ENCODE data around the gene REEP1.

The REEP1 gene

DNA sequence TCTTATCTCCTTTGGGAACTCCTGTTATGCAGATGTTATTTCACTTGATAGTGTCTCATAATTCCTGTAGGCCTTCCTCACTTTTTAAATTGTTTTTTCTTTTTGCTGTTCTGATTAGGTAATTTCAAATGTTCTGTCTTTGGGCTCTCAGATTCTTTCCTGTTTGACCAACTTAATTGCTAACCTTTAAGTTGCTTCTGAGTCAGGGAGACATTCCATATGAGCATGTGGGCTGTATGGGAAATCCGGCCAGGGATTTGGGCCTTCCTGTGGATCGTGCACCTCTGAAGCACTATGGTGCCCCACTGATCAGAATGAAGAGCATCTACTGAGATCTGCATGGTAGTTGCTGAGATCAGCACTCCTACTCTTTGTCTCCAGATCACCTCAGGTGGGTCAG, 44.7 kb upstream of the REEP1 start:
- Histone ChIP-seq H4K20me1 (ENCODE audit: insufficient read depth, low read length) (no peaks in the 10 kb centered on the region), H2AFZ (ENCODE audit: low read length) (no peak overlapping the region), H3F3A (ENCODE audit: insufficient read depth, low read length) (no peaks in the 10 kb centered on the region), H3K4me1 (ENCODE audit: insufficient read depth, low read length, severe bottlenecking) (no peaks in the 10 kb centered on the region), H3K4me2 (ENCODE audit: low read length) (no peak overlapping the region), H3K9me3 (ENCODE audit: low read length) (no peaks in the 10 kb centered on the region), H3K9ac (ENCODE audit: low read length) (no peak overlapping the region), H3K79me2 (ENCODE audit: insufficient read depth, low read length) (no peaks in the 10 kb centered on the region), H3K9me2 (ENCODE audit: low read depth, low read length) (no peaks in the 10 kb centered on the region), H3K36me3 (ENCODE audit: insufficient read depth, low read length) (no peaks in the 10 kb centered on the region), H3K4me3 (ENCODE audit: low read depth, low read length, poor library complexity, severe bottlenecking) (no peak overlapping the region), H3K27ac (ENCODE audit: low read depth, low read length, poor library complexity, severe bottlenecking) (no peak overlapping the region), H3K27me3 (ENCODE audit: insufficient read depth, low read length) (no peaks in the 10 kb centered on the region; the same call in 1 of the 2 replicates)
- TF ChIP-seq, protein P1, sequence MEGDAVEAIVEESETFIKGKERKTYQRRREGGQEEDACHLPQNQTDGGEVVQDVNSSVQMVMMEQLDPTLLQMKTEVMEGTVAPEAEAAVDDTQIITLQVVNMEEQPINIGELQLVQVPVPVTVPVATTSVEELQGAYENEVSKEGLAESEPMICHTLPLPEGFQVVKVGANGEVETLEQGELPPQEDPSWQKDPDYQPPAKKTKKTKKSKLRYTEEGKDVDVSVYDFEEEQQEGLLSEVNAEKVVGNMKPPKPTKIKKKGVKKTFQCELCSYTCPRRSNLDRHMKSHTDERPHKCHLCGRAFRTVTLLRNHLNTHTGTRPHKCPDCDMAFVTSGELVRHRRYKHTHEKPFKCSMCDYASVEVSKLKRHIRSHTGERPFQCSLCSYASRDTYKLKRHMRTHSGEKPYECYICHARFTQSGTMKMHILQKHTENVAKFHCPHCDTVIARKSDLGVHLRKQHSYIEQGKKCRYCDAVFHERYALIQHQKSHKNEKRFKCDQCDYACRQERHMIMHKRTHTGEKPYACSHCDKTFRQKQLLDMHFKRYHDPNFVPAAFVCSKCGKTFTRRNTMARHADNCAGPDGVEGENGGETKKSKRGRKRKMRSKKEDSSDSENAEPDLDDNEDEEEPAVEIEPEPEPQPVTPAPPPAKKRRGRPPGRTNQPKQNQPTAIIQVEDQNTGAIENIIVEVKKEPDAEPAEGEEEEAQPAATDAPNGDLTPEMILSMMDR (IDR thresholded peaks at IDR 0.05; ENCODE audit: low read length), result no peak
- no peak for TF ChIP-seq EZH2 (IDR thresholded peaks at IDR 0.05; ENCODE audit: borderline replicate concordance, low read length)

DNA sequence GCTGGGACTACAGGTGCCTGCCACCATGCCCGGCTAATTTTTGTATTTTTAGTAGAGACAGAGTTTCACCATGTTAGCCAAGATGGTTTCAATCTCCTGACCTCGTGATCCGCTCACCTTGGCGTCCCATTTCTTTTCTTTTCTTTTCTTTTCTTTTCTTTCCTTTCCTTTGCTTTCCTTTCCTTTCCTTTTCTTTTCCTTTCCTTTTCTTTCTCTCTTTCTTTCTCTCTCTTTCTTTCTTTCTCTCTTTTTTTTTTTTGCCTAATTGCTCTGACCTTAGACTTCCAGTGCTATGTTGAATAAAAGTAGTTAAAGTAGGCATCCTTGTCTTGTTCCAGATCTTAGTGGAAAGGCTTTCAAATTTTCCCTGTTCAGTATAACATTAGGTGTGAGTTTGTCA, 41.0 kb upstream of the REEP1 start:
- H2AFZ ChIP-seq (ENCODE audit: low read length), result no peak overlapping the region
- H3K9me3 ChIP-seq (ENCODE audit: low read length), result no peaks in the 10 kb centered on the region
- H3K79me2 ChIP-seq (ENCODE audit: insufficient read depth, low read length), result no peaks in the 10 kb centered on the region
- TF ChIP-seq, protein P1 (IDR thresholded peaks at IDR 0.05; ENCODE audit: low read length), result no peak
- TF ChIP-seq EZH2 (IDR thresholded peaks at IDR 0.05; ENCODE audit: borderline replicate concordance, low read length), result no peak
- no peak overlapping the region for H3K4me3 ChIP-seq (ENCODE audit: low read depth, low read length, poor library complexity, severe bottlenecking)
- H3K9ac ChIP-seq (ENCODE audit: low read length), result no peak overlapping the region
- H3K27me3 ChIP-seq (ENCODE audit: insufficient read depth, low read length), result no peaks in the 10 kb centered on the region; the same call in 1 of the 2 replicates
- H3K36me3 ChIP-seq (ENCODE audit: insufficient read depth, low read length), result no peaks in the 10 kb centered on the region
- H3K4me2 ChIP-seq (ENCODE audit: low read length), result no peak overlapping the region
- no peaks in the 10 kb centered on the region for H3K9me2 ChIP-seq (ENCODE audit: low read depth, low read length)
- H3F3A ChIP-seq (ENCODE audit: insufficient read depth, low read length), result no peaks in the 10 kb centered on the region
- H3K27ac ChIP-seq (ENCODE audit: low read depth, low read length, poor library complexity, severe bottlenecking), result no peak overlapping the region
- H3K4me1 ChIP-seq (ENCODE audit: insufficient read depth, low read length, severe bottlenecking), result no peaks in the 10 kb centered on the region
- no peaks in the 10 kb centered on the region for H4K20me1 ChIP-seq (ENCODE audit: insufficient read depth, low read length)

DNA sequence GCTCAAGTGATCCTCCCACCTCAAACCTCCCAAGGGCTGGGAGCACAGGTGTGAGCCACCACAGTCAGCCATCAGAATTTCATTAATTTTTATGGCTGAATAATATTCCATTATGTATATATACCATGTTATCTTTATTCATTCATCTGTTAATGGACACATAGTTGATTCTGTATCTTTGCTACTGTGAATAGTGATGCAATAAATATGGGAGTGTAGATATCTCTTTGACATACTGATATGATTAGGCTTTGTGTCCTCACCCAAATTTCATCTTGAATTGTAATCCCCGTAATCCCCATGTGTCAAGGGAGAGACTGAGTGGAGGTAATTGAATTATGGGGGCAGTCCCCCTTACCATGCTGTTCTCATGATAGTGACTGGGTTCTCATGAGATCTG, 38.2 kb upstream of the REEP1 start:
- no peaks in the 10 kb centered on the region for H3K27me3 ChIP-seq (ENCODE audit: insufficient read depth, low read length)
- no peak overlapping the region for H3K4me2 ChIP-seq (ENCODE audit: low read length)
- H3F3A ChIP-seq (ENCODE audit: insufficient read depth, low read length), result no peaks in the 10 kb centered on the region
- H3K4me3 ChIP-seq (ENCODE audit: low read depth, low read length, poor library complexity, severe bottlenecking), result no peak overlapping the region
- H2AFZ ChIP-seq (ENCODE audit: low read length), result no peak overlapping the region
- no peaks in the 10 kb centered on the region for H3K79me2 ChIP-seq (ENCODE audit: insufficient read depth, low read length)
- no peaks in the 10 kb centered on the region for H3K4me1 ChIP-seq (ENCODE audit: insufficient read depth, low read length, severe bottlenecking)
- TF ChIP-seq, protein P1 (IDR thresholded peaks at IDR 0.05; ENCODE audit: low read length), result no peak
- no peak for TF ChIP-seq EZH2 (IDR thresholded peaks at IDR 0.05; ENCODE audit: borderline replicate concordance, low read length)
- no peak overlapping the region for H3K27ac ChIP-seq (ENCODE audit: low read depth, low read length, poor library complexity, severe bottlenecking)
- no peaks in the 10 kb centered on the region for H4K20me1 ChIP-seq (ENCODE audit: insufficient read depth, low read length)
- H3K9me3 ChIP-seq (ENCODE audit: low read length), result 0 out of 2 replicates have a peak, but pooled peaks cover 1% of the 10 kb centered on the region
- H3K36me3 ChIP-seq (ENCODE audit: insufficient read depth, low read length), result no peaks in the 10 kb centered on the region
- no peak overlapping the region for H3K9ac ChIP-seq (ENCODE audit: low read length)
- H3K9me2 ChIP-seq (ENCODE audit: low read depth, low read length), result no peaks in the 10 kb centered on the region
